Upper lobe of left lung (tissue), 4 donors: ENCODE data around the gene TMBIM6.

Experiments used
- EP300 ChIP-seq, 4 donors: sonication (generic); formaldehyde crosslinking; IDR thresholded peaks; one replicate each; pipeline ENCODE4 v1.5.1; 2017; ENCODE audit warnings: antibody characterized with exemption in 4 of 4, control low read depth in 2 of 4
- POLR2A ChIP-seq, 4 donors: fragments of 450-650 bp; IDR thresholded peaks; one replicate each; pipeline ENCODE4 v1.5.1; 2016 to 2017; ENCODE audit warnings: antibody characterized with exemption in 4 of 4, mild to moderate bottlenecking in 2 of 4
- TF ChIP-seq, protein P1 (sequence below), 6 experiments: fragments of 450-650 bp in 4 of 6; fragments of 200-600 bp in 2 of 6; sonication (generic) in 2 of 6; IDR thresholded peaks; one replicate each; pipeline ENCODE4 v1.5.1; 2016 to 2019; ENCODE audit warnings: antibody characterized with exemption in 6 of 6

DNA sequence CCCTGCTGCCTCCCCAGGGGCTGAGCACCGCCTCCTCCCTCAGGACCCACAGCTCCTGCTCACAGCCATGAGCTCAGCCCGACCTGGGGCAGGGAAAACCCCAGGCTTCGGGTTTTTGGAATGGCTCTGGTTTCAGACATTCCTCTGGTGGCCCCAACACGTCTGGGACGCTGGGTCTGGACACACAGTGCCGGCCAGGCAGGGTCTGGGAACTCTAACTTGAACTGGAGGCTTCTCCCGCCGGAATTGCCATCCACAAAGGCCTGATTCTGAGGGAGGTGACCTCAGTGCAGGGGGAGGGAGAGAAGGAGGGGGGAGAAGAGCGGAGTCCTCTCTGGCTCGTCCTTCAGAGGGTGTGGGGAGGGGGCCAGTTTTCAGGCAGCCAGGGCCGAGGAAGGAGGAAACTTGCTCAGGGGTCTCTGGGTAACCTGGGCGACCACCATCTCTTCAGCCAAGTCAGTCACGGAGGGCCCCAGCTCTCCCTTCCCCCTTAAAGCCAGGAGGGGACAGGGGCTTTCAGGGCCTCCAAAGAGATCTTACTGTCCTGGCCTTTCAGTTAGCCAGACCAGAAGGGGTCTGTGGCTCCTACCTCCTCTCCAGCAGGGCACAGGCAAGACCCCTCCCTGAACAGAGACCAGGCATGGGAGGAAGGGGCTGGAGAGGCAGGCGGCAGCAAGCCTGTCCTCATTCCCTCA, 67.5 kb downstream of the TMBIM6 start:
- TF ChIP-seq, protein P1, sequence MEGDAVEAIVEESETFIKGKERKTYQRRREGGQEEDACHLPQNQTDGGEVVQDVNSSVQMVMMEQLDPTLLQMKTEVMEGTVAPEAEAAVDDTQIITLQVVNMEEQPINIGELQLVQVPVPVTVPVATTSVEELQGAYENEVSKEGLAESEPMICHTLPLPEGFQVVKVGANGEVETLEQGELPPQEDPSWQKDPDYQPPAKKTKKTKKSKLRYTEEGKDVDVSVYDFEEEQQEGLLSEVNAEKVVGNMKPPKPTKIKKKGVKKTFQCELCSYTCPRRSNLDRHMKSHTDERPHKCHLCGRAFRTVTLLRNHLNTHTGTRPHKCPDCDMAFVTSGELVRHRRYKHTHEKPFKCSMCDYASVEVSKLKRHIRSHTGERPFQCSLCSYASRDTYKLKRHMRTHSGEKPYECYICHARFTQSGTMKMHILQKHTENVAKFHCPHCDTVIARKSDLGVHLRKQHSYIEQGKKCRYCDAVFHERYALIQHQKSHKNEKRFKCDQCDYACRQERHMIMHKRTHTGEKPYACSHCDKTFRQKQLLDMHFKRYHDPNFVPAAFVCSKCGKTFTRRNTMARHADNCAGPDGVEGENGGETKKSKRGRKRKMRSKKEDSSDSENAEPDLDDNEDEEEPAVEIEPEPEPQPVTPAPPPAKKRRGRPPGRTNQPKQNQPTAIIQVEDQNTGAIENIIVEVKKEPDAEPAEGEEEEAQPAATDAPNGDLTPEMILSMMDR (IDR thresholded peaks at IDR 0.05) = no peak
- TF ChIP-seq EP300 (IDR thresholded peaks at IDR 0.05) (peak in 1 of 4 donors; percentile 21), POLR2A (IDR thresholded peaks at IDR 0.05) (no peak)
